A549 (cell line): ENCODE measurements around the gene PDCD1. TPM values are rescaled to one million over a fixed set of nuclear protein-coding genes. Genes with fewer than 3 reads are reported as not detected.
A peak's percentile ranks its signal among the peaks of the same experiment; 100 is the strongest.

Source experiments
- ATAC-seq, 2 experiments: fragments of 200-7000 bp in 1 of 2; fragments of >200 bp in 1 of 2; cut with Nextera tagmentation in 1 of 2; cut with Tn5 transposase in 1 of 2; 3 replicates each; pipeline versions ENCODE4 v1.8.0 to v1.9.1; 2018 to 2020; ENCODE audit warnings: mild to moderate bottlenecking in 1 of 2, moderate library complexity in 1 of 2
- CTCF ChIA-PET: fragments of 300-600 bp; sonication (Branson Sonifier 250); formaldehyde crosslinking; extraction: SDS; loops from one replicate; lab custom pipeline; 2021; ENCODE audit warnings: antibody characterized with exemption, inconsistent platforms; lab: Yijun Ruan, JAX
- POLR2A ChIA-PET: fragments of 350-600 bp; formaldehyde crosslinking; extraction: SDS; loops from one replicate; lab custom pipeline; 2021; ENCODE audit warnings: antibody characterized with exemption, inconsistent platforms; lab: Yijun Ruan, JAX
- DNase-seq, 2 experiments: peaks; one replicate each; pipeline versions ENCODE4 v3.0.0 to v3.0.0-alpha.2; 2011 to 2016; ENCODE audit warnings: low read depth in 1 of 2, low spot score in 1 of 2
- FAIRE-seq: peaks from 2 replicates; lab custom pipeline; 2011; peaks lifted over from hg19 to GRCh38; lab: Jason Lieb, UNC
- H3K27ac ChIP-seq, 2 experiments: fragments of >200 bp; sonication (Bioruptor Twin); formaldehyde crosslinking; 3 replicates each; pipeline ENCODE4 v1.5.1; 2016 to 2017
- H3K4me1 ChIP-seq: fragments of >200 bp; sonication (Bioruptor Twin); formaldehyde crosslinking; 3 replicates; pipeline ENCODE4 v1.6.1; 2016
- H3K4me2 ChIP-seq: fragments of >200 bp; sonication (Bioruptor Twin); formaldehyde crosslinking; 3 replicates; pipeline ENCODE4 v1.6.1; 2016
- H3K4me3 ChIP-seq: fragments of >200 bp; sonication (Bioruptor Twin); formaldehyde crosslinking; 3 replicates; pipeline ENCODE4 v1.5.1; 2016
- H3K9me3 ChIP-seq: fragments of >200 bp; sonication (Bioruptor Twin); formaldehyde crosslinking; 3 replicates; pipeline ENCODE4 v1.6.1; 2016
- BHLHE40 ChIP-seq: IDR thresholded peaks from 2 replicates; pipeline ENCODE4 v1.6.1; 2012; ENCODE audit warnings: low read depth, low read length, inconsistent platforms
- CBX2 ChIP-seq: fragments of 200-600 bp; sonication (generic); IDR thresholded peaks from 2 replicates; pipeline ENCODE4 v1.6.1; 2016; ENCODE audit warnings: low read depth, mild to moderate bottlenecking, borderline replicate concordance
- CBX8 ChIP-seq: fragments of 200-600 bp; sonication (generic); IDR thresholded peaks from 2 replicates; pipeline ENCODE4 v1.6.1; 2016
- CHD4 ChIP-seq: fragments of 200-600 bp; sonication (generic); IDR thresholded peaks from 2 replicates; pipeline ENCODE4 v1.6.1; 2016; ENCODE audit warnings: antibody characterized with exemption, mild to moderate bottlenecking, borderline replicate concordance
- CTCF ChIP-seq: fragments of >200 bp; sonication (Bioruptor Twin); formaldehyde crosslinking; IDR thresholded peaks from 3 replicates; pipeline ENCODE4 v1.5.1; 2016
- E2F6 ChIP-seq: IDR thresholded peaks from 2 replicates; pipeline ENCODE4 v1.6.1; 2012; ENCODE audit warnings: low read depth, borderline replicate concordance
- ESRRA ChIP-seq: fragments of 150-350 bp; IDR thresholded peaks from 2 replicates; pipeline ENCODE4 v1.6.1; 2014; ENCODE audit warnings: mild to moderate bottlenecking, low read length, borderline replicate concordance
- FOXS1 ChIP-seq: fragments of 250-450 bp; sonication (Bioruptor Pico); IDR thresholded peaks from 2 replicates; pipeline ENCODE4 v1.5.0; 2020; ENCODE audit warnings: mild to moderate bottlenecking, moderate library complexity
- GATA3 ChIP-seq: IDR thresholded peaks from 2 replicates; pipeline ENCODE4 v1.6.1; 2012; ENCODE audit warnings: borderline replicate concordance
- HEYL ChIP-seq: fragments of 250-450 bp; sonication (Bioruptor Pico); IDR thresholded peaks from 2 replicates; pipeline ENCODE4 v1.8.0; 2021; ENCODE audit warnings: mild to moderate bottlenecking, moderate library complexity
- HMGXB4 ChIP-seq: fragments of 250-450 bp; sonication (Bioruptor Pico); IDR thresholded peaks from 2 replicates; pipeline ENCODE4 v1.5.0; 2021; ENCODE audit warnings: mild to moderate bottlenecking, moderate library complexity, borderline replicate concordance
- HOXA7 ChIP-seq: fragments of 250-450 bp; sonication (Bioruptor Pico); IDR thresholded peaks from 2 replicates; pipeline ENCODE4 v1.5.0; 2020; ENCODE audit warnings: mild to moderate bottlenecking, moderate library complexity
- HOXB13 ChIP-seq: fragments of 250-450 bp; sonication (Bioruptor Pico); IDR thresholded peaks from 2 replicates; pipeline ENCODE4 v1.5.0; 2020; ENCODE audit warnings: low read depth, mild to moderate bottlenecking, moderate library complexity
- HOXB5 ChIP-seq: fragments of 250-450 bp; sonication (Bioruptor Pico); IDR thresholded peaks from 2 replicates; pipeline ENCODE4 v1.5.0; 2020; ENCODE audit warnings: mild to moderate bottlenecking, moderate library complexity
- JUN ChIP-seq, 2 experiments: fragments of >200 bp; sonication (Bioruptor Twin); formaldehyde crosslinking; IDR thresholded peaks; 2 replicates in 1 of 2; 3 replicates in 1 of 2; pipeline ENCODE4 v1.6.1; 2016 to 2017
- MAFK ChIP-seq: fragments of 450-650 bp; IDR thresholded peaks from 2 replicates; pipeline ENCODE4 v1.6.1; 2014; ENCODE audit not compliant: partially characterized antibody
- MAZ ChIP-seq: fragments of 150-350 bp; IDR thresholded peaks from 2 replicates; pipeline ENCODE4 v1.6.1; 2014; ENCODE audit warnings: antibody characterized with exemption, low read depth, low read length, borderline replicate concordance
- MYC ChIP-seq: IDR thresholded peaks from 2 replicates; pipeline ENCODE4 v1.6.1; 2012; ENCODE audit warnings: mild to moderate bottlenecking, inconsistent platforms, low read length, improper control_type of control experiment, borderline replicate concordance
- NPAS2 ChIP-seq: fragments of 250-450 bp; sonication (Bioruptor Pico); IDR thresholded peaks from 2 replicates; pipeline ENCODE4 v1.8.0; 2022; ENCODE audit warnings: mild to moderate bottlenecking, moderate library complexity, borderline replicate concordance
- NR3C1 ChIP-seq: fragments of >200 bp; sonication (Bioruptor Twin); formaldehyde crosslinking; IDR thresholded peaks from 3 replicates; pipeline ENCODE4 v1.6.1; 2017
- POLR2AphosphoS2 ChIP-seq: conservative IDR thresholded peaks from 2 replicates; pipeline ENCODE4 v1.6.1; 2012; ENCODE audit warnings: low read length, improper control_type of control experiment, inconsistent platforms
- RAD21 ChIP-seq, 2 experiments: fragments of >200 bp in 1 of 2; sonication (Bioruptor Twin) in 1 of 2; formaldehyde crosslinking in 1 of 2; IDR thresholded peaks in 1 of 2; conservative IDR thresholded peaks in 1 of 2; 2 replicates in 1 of 2; 3 replicates in 1 of 2; pipeline ENCODE4 v1.6.1; 2012 to 2018; ENCODE audit warnings: inconsistent platforms in 1 of 2
- RARB ChIP-seq: fragments of 250-450 bp; sonication (Bioruptor Pico); IDR thresholded peaks from 2 replicates; pipeline ENCODE4 v1.8.0; 2021; ENCODE audit warnings: mild to moderate bottlenecking, moderate library complexity
- SMC3 ChIP-seq: fragments of >200 bp; sonication (Bioruptor Twin); formaldehyde crosslinking; IDR thresholded peaks from 3 replicates; pipeline ENCODE4 v1.6.1; 2018; ENCODE audit warnings: inconsistent platforms
- TP53 ChIP-seq: fragments of 250-450 bp; sonication (Bioruptor Pico); IDR thresholded peaks from 2 replicates; pipeline ENCODE4 v1.5.0; 2021; ENCODE audit warnings: mild to moderate bottlenecking, moderate library complexity
- ZSCAN20 ChIP-seq: fragments of 250-450 bp; sonication (Bioruptor Pico); IDR thresholded peaks from 2 replicates; pipeline ENCODE4 v1.8.0; 2022; ENCODE audit warnings: mild to moderate bottlenecking, moderate library complexity
- WGBS: methylation state at CpG from one replicate; pipeline ENCODE4 v1.1.6; 2017; ENCODE audit errors: missing lambda C conversion rate; 5-methylcytosine and 5-hydroxymethylcytosine counted together
- polyA plus RNA-seq, 4 experiments: library from polyadenylated mRNA; depleted of rRNA in 3 of 4; stranded (reverse); fragments of >200 nt; fragmentation: RNase III in 1 of 4; extraction: RNeasy Plus Mini Kit Qiagen cat#74134 plus additional on column Dnase treatment in 1 of 4; gene quantifications; 2 replicates in 3 of 4; 3 replicates in 1 of 4; pipeline ENCODE4 v1.2.3, GENCODE V29; 2011 to 2017
- TF ChIP-seq, protein P1 (sequence below): fragments of 450-650 bp; IDR thresholded peaks from 2 replicates; pipeline ENCODE4 v1.6.1; 2014; ENCODE audit warnings: antibody characterized with exemption
- TF ChIP-seq, protein P2 (sequence below): fragments of >200 bp; sonication (Bioruptor Twin); formaldehyde crosslinking; IDR thresholded peaks from 2 replicates; pipeline ENCODE4 v1.6.1; 2016

Gene PDCD1
- polyA plus RNA-seq, 2 of the 4 experiments (the other 2 are of a cell fraction), result not detected

- ChIA-PET POLR2A (interaction anchor here (1.4 kb wide), 1 partner anchor 177 kb away, joined by 7 read pairs; the partner anchor contains the start of gene ING5), CTCF (interaction anchor here (0.6 to 2.5 kb wide), 18 partner anchors 12 to 1028 kb away, joined by 3 to 28 read pairs (median 6); partner anchors contain the start of genes D2HGDH, ING5 and RTP5)
- no peak for DNase-seq
- Histone ChIP-seq H3K4me2 (no peak overlapping the region), H3K9me3 (0 out of 3 replicates have a peak, but pooled peaks cover 6% of the 10 kb centered on the region), H3K4me3 (no peak overlapping the region), H3K27ac (no peak overlapping the region), H3K4me1 (peaks cover 10% of the 10 kb centered on the region; the same call in 2 of the 3 replicates)
- no peak for ATAC-seq
- no peak for TF ChIP-seq NPAS2 (CRISPR knock-in tag)
- no peak for TF ChIP-seq E2F6
- no peak for TF ChIP-seq ESRRA
- TF ChIP-seq HOXA7 (CRISPR knock-in tag), result no peak
- TF ChIP-seq HOXB13 (CRISPR knock-in tag), result no peak
- no peak for TF ChIP-seq HOXB5 (CRISPR knock-in tag)
- no peak for TF ChIP-seq HEYL (CRISPR knock-in tag)
- no peak for TF ChIP-seq NR3C1
- 70% methylated on average over 5 of the region's 9 CpGs for WGBS
- FAIRE-seq, result no peak
Observed at GRCh38 chr2:241879326-241879725, 20.6 kb upstream of the PDCD1 start.

DNA sequence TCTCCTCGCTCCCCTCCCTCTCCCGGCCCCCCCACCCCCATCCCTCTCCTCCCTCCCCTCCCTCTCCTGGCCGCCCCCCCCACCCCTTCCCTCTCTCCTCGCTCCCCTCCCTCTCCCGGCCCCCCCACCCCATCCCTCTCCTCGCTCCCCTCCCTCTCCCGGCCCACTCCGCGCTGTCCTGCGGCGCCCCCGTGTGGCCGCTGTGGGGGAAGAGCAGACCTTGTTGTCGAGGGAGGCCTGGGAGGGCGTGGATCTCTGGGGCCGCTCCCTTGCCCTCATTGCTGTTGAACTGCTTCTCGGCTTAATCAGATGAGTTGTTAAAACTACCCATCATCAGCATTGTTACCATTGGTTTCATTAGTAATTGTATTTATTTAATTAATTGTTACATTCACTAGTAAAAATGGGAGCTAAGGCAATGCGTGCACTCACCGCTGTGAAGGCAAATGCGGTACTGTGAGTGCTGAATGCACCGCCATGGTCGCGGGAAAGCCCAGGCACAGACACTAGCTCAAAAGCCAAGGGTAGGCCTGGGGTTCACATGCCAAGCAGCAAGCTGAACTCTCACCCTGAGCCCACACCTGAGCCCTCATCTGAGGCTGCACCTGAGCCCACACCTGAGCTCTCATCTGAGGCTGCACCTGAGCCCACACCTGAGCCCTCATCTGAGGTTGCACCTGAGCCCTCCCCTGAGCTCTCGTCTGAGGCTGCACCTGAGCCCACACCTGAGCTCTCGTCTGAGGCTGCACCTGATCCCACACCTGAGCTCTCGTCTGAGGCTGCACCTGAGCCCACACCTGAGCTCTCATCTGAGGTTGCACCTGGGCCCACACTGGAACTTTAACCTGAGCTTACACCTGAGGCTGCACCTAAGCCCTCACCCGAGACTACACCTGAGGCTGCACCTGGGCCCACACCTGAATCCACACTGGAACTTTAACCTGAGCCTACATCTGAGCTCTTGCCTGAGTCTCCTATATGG, 19.6 kb upstream of the PDCD1 start:
- Histone ChIP-seq H3K4me3 (no peak overlapping the region), H3K4me1 (peaks cover 10% of the 10 kb centered on the region; the same call in 2 of the 3 replicates), H3K9me3 (0 out of 3 replicates have a peak, but pooled peaks cover 6% of the 10 kb centered on the region), H3K4me2 (peak overlapping the region; percentile 62), H3K27ac (peak overlapping the region in 1 of 2 experiments; percentile 64; a peak in 1 of 6 replicates)
- 41% methylated on average over 16 of the region's 27 CpGs for WGBS
- CTCF ChIA-PET, result interaction anchor here (0.6 to 2.5 kb wide), 39 partner anchors 8 to 1052 kb away, joined by 3 to 28 read pairs (median 4); partner anchors contain the start of genes D2HGDH, DTYMK, ING5 and RTP5
- FAIRE-seq, result no peak
- peak; percentile 73 to 77 for DNase-seq
- POLR2A ChIA-PET, result interaction anchor here (1.4 kb wide), 1 partner anchor 176 kb away, joined by 7 read pairs; the partner anchor contains the start of gene ING5
- ATAC-seq, result peak; percentile 59 to 65
- TF ChIP-seq, protein P1, sequence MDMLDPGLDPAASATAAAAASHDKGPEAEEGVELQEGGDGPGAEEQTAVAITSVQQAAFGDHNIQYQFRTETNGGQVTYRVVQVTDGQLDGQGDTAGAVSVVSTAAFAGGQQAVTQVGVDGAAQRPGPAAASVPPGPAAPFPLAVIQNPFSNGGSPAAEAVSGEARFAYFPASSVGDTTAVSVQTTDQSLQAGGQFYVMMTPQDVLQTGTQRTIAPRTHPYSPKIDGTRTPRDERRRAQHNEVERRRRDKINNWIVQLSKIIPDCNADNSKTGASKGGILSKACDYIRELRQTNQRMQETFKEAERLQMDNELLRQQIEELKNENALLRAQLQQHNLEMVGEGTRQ, result no peak
- TF ChIP-seq E2F6 (no peak), RARB (CRISPR knock-in tag) (no peak), HOXA7 (CRISPR knock-in tag) (no peak), FOXS1 (CRISPR knock-in tag) (no peak), ZSCAN20 (CRISPR knock-in tag) (no peak), TP53 (CRISPR knock-in tag) (no peak), RAD21 (conservative IDR thresholded peaks at IDR 0.05 in 1 of 2, IDR thresholded peaks at IDR 0.05 in 1 of 2) (peak; percentile 76 to 78), POLR2AphosphoS2 (no peak), MYC (no peak), HMGXB4 (CRISPR knock-in tag) (no peak), SMC3 (peak; percentile 33; the same call in 1 of the 3 replicates), MAZ (peak; percentile 93), BHLHE40 (no peak), GATA3 (no peak), CBX8 (no peak), NPAS2 (CRISPR knock-in tag) (no peak), CHD4 (no peak), CTCF (peak; percentile 57), MAFK (no peak), CBX2 (no peak), JUN (IDR thresholded peaks at IDR 0.05) (no peak)
- TF ChIP-seq, protein P2, sequence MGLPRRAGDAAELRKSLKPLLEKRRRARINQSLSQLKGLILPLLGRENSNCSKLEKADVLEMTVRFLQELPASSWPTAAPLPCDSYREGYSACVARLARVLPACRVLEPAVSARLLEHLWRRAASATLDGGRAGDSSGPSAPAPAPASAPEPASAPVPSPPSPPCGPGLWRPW, result no peak
